Stimulated activated CD8-positive, alpha-beta memory T cell treated with anti-CD3 and anti-CD28 coated beads, Interleukin-4, amount 100 ng/mL, for 4 hours (primary cell): ENCODE data around the gene AGAP1.

Experiments
- DNase-seq, 2 donors: peaks; one replicate each; pipeline ENCODE4 v3.0.0-alpha.2; 2020; ENCODE audit warnings: low read depth in 2 of 2, low spot score in 1 of 2

AGAP1 gene

GRCh38 chr2:235486729-235487128, 7.1 kb upstream of the AGAP1 start:
- no peak for DNase-seq

GRCh38 chr2:235489897-235490296, 3.9 kb upstream of the AGAP1 start:
- no peak for DNase-seq

GRCh38 chr2:235492850-235493344, 946 bp upstream of the AGAP1 start:
- no peak for DNase-seq

GRCh38 chr2:235493402-235493774, 455 bp upstream of the AGAP1 start:
- no peak for DNase-seq

GRCh38 chr2:235494716-235495372, 1.0 kb downstream of the AGAP1 start:
- DNase-seq, result no peak

GRCh38 chr2:235495373-235496238, 1.8 kb downstream of the AGAP1 start:
- no peak for DNase-seq

GRCh38 chr2:235496239-235496621, 2.4 kb downstream of the AGAP1 start:
- no peak for DNase-seq

- no peak for DNase-seq
Observed at GRCh38 chr2:235497096-235497495, 3.3 kb downstream of the AGAP1 start.

GRCh38 chr2:235498541-235498940, 4.7 kb downstream of the AGAP1 start:
- no peak for DNase-seq

GRCh38 chr2:235498946-235499812, 5.3 kb downstream of the AGAP1 start:
- no peak for DNase-seq

GRCh38 chr2:235500110-235500760, 6.4 kb downstream of the AGAP1 start:
- no peak for DNase-seq

GRCh38 chr2:235500761-235501672, 7.2 kb downstream of the AGAP1 start:
- DNase-seq, result no peak

GRCh38 chr2:235501673-235502031, 7.8 kb downstream of the AGAP1 start:
- no peak for DNase-seq

- DNase-seq, result no peak
Observed at GRCh38 chr2:235502336-235502735, 8.5 kb downstream of the AGAP1 start.

- no peak for DNase-seq
Observed at GRCh38 chr2:235504441-235505180, 10.8 kb downstream of the AGAP1 start.

GRCh38 chr2:235505181-235505741, 11.4 kb downstream of the AGAP1 start:
- DNase-seq, result no peak

- no peak for DNase-seq
Observed at GRCh38 chr2:235506291-235506996, 12.6 kb downstream of the AGAP1 start.

- no peak for DNase-seq
Observed at GRCh38 chr2:235506997-235507615, 13.3 kb downstream of the AGAP1 start.
